SJCRH30 (cell line): Measurements from ENCODE around the gene C16orf89. TPM values are rescaled to one million over a fixed set of nuclear protein-coding genes. Genes with fewer than 3 reads are reported as not detected.
"Not testable (repeated sequence)": the region's sequence is repeated elsewhere in the genome, so short reads cannot be mapped to it uniquely, and the experiment has no call there.

Experiments used
- DNase-seq, 2 experiments: peaks; one replicate each; pipeline ENCODE4 v3.0.0-alpha.2; 2015 to 2020
- H3K27ac ChIP-seq: fragments of 250-450 bp; sonication (Bioruptor Pico); 2 replicates; pipeline ENCODE4 v1.5.1; 2020; ENCODE audit warnings: mild to moderate bottlenecking, moderate library complexity
- H3K27me3 ChIP-seq: fragments of 250-450 bp; sonication (Bioruptor Pico); 2 replicates; pipeline ENCODE4 v1.5.1; 2020; ENCODE audit warnings: mild to moderate bottlenecking, moderate library complexity
- H3K36me3 ChIP-seq: fragments of 250-450 bp; sonication (Bioruptor Pico); 2 replicates; pipeline ENCODE4 v1.5.1; 2020; ENCODE audit warnings: mild to moderate bottlenecking, moderate library complexity
- H3K4me1 ChIP-seq: fragments of 250-450 bp; sonication (Bioruptor Pico); 2 replicates; pipeline ENCODE4 v1.5.1; 2020; ENCODE audit warnings: mild to moderate bottlenecking, moderate library complexity
- H3K4me3 ChIP-seq: fragments of 250-450 bp; sonication (Bioruptor Pico); 2 replicates; pipeline ENCODE4 v1.5.1; 2020; ENCODE audit warnings: mild to moderate bottlenecking, moderate library complexity
- H3K9me3 ChIP-seq: fragments of 250-450 bp; sonication (Bioruptor Pico); replicated peaks from 2 replicates; pipeline ENCODE4 v1.5.1; 2020; ENCODE audit warnings: mild to moderate bottlenecking, moderate library complexity
- total RNA-seq: library from RNA; depleted of rRNA; stranded (reverse); fragments of >200 nt; shearing (Covaris generic); gene quantifications from 2 replicates; pipeline ENCODE4 v1.2.3, GENCODE V29; 2014

C16orf89 gene
- total RNA-seq, 1 experiment from 2014 or later, result not detected

DNA sequence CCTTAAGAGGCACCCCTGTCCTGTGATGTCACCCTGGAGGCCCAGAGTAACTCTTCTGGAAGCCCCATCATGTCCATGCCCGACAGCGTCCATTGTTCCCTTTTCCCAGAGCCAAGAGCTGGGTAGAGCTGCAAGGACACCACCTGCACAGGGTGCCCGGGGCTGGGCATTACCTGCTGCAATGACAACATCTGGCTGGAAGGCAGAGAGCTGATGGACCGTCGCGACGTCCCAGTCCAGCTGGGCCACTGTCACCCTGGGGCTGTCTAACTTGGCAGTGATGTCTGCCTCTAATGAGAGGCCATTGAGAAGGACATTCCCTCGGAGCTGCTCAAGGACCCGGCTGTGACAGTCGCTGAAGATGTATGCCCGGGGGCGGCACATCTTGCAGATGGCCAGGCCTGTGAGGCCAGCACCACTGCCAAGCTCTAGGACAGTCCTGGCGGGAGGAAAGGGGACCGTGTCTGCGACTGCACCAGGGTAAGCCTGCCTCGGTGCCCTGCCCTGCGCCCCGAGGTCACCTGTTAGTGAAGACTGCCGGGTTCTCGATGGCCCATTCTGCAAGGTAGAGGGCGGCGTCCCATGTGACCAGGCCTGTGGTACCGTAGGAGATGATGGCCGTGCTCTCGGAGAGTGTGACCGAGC is 24.3 kb upstream of the C16orf89 start:
- H3K4me1 ChIP-seq, H3K27me3 ChIP-seq, DNase-seq, H3K27ac ChIP-seq, H3K36me3 ChIP-seq, H3K4me3 ChIP-seq, H3K9me3 ChIP-seq: not testable (repeated sequence)

DNA sequence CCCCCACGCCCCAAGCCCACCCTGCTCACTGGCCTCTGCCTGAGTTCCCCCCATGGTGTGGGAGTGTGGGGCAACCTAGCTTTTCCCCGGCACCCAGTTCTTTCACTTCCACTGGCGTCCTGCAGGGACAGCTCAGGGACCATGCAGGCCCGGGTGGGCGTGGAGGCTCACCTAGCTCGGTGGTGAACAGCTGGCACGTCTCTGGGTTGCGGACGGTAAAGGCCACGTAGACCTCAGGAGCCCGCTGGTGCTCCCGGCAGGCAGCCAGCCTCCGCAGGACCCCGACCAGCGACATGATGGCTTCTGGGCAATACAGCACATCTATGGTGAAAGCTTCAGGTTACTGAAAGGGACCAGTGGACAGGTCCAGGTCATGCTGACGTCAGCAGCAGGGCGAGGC is 23.2 kb upstream of the C16orf89 start:
- not testable (repeated sequence) for H3K27me3 ChIP-seq, H3K9me3 ChIP-seq, H3K36me3 ChIP-seq, H3K4me1 ChIP-seq, H3K4me3 ChIP-seq, H3K27ac ChIP-seq, DNase-seq

DNA sequence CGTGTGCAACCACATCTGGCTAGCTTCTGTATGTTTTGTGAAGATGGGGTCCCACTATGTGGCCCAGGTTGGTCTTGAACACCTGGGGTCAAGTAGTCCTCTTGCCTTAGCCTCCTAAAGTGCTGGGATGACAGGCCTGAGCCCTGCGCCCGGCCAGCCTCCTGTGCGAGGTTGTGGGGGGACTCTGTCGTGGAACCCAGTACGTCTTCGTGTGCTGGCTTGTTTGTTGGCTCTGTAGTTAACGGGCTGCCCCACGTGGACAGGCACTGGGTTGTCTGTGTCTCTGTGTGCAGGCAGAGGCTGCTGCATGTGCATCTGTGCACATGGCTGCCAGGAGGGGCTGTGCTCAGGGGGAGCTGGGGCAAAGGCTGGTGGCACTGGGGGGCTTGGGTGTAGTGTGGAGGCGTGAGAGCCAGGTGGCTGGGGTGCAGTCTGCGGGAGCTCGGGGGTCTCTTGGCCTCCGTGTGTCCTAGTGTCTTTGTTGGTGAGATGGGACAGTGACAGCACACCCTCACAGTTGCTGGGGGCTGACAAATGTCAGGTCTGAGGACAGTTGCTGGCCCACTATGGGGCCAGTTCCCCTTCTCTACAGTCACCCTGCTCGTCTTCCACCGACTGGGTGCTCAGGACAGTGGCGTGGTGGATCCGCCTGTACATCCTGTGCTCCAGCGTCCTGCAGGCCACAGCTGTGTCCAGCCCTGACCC is 22.5 kb upstream of the C16orf89 start:
- H3K27me3 ChIP-seq, H3K4me1 ChIP-seq, H3K36me3 ChIP-seq, H3K4me3 ChIP-seq, DNase-seq, H3K9me3 ChIP-seq, H3K27ac ChIP-seq: not testable (repeated sequence)

DNA sequence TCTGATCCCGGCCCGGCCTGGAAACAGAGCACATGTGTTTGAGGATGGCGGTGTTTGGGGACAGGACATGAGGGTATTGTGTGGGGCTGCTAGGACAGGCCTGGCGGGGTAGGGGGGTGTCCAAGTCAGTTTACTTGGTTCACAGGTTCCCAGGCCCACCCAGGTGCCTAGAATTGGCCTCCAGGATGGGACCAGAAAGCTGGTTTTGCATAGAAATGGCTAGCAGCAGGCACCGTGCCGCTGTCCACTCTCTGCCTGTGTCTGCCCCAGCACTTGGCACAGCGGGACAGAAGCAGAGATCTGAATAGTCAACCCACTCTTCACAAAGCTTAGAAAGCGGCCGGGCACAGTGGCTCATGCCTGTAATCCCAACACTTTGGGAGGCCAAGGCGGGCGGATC is 20.0 kb upstream of the C16orf89 start:
- H3K27ac ChIP-seq, DNase-seq, H3K9me3 ChIP-seq, H3K4me3 ChIP-seq, H3K36me3 ChIP-seq, H3K4me1 ChIP-seq, H3K27me3 ChIP-seq: not testable (repeated sequence)

DNA sequence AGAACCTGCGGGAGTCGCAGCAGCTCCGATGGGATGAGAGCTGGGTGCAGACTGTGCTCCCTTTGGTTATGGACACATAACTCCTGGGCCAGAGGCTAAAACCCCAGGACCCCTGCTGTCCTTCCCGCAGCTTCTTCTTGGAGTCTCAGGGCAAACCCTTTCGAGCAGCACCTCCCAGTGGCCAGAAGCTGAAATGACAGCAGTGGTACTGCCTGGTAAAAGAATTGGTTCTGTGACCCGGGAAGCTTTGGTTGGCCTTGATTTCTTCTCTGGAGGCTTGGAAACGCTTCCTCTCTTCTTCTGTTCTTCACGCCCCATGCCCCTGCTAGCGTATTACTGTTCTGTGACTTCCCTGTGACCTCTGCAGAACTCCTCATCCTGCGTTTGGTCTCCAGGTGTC is 19.0 kb upstream of the C16orf89 start:
- not testable (repeated sequence) for H3K4me3 ChIP-seq, H3K4me1 ChIP-seq, H3K36me3 ChIP-seq, H3K27me3 ChIP-seq, H3K27ac ChIP-seq, H3K9me3 ChIP-seq
- DNase-seq, result peak; percentile 56 to 69

DNA sequence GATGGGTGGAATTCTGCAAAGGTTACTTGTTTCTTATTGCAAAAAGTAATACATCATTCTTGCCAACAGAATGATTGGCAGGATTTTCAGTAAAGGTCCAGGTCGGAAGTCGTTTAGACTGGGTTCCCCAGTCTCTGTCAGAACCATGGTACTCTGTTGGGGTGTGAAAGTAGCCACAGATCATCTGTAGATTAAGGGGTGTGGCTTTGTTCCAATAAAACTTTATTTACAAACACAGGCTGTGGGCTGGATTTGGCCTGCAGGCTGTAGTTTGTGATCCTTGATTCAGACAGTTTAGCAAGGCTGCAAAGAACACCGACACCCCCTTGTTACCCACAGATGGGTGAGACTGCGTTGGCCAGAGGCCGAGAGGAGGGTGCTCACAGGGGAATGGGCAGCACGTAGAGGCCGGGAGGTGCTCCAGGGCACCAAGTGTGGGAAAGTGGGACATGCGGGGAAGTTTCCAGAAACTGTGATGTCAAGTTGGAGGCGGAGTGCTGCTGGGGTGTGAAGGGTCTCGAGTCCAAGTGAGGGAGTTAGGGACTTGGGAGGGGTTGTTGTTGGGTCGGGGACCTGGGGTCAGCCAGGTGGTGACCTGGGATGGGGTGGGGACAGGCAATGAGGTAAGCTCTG is 18.5 kb upstream of the C16orf89 start:
- H3K4me1 ChIP-seq, H3K27me3 ChIP-seq, H3K9me3 ChIP-seq, H3K4me3 ChIP-seq, H3K36me3 ChIP-seq, H3K27ac ChIP-seq, DNase-seq: not testable (repeated sequence)

DNA sequence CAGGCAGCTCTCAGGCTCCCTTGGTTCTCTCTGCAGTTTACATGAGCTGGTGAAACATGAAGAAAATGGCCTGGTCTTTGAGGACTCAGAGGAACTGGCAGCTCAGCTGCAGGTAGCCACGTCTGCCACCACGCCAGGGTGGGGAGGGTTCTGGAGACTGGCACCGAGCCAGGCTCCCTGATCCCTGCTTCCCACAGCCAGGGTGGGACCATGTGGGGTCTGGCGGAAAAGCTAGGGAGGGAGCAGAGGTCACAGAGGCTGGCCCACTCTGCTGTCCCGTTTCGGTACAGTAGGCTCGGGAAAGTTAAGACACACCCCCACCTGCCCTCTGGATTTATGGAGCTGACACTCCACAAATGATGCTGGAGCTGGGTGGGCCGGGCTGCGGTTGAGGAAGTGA is 17.9 kb upstream of the C16orf89 start:
- H3K9me3 ChIP-seq, H3K27me3 ChIP-seq, H3K27ac ChIP-seq, DNase-seq, H3K4me3 ChIP-seq, H3K36me3 ChIP-seq, H3K4me1 ChIP-seq: not testable (repeated sequence)

DNA sequence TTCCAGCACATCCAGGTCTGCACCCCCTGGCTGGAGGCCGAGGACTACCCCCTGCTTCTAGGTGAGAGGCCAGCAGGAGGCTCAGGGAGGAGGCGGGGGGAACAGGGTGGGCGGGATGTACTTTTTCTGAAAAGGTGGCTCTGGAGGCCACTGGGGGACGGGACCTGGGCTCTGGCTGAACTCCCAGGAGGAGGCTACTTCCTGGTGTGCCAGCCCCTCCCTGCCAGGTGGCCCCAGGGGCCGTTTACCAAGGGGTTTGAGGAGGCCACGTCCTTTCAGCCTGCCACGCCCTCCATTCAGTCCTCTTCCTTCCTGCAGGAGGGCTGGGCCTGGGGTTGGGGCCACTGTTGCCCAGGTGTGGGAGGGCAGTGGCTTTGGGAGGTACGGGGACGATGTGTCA is 15.2 kb upstream of the C16orf89 start:
- not testable (repeated sequence) for H3K4me1 ChIP-seq, DNase-seq, H3K27ac ChIP-seq, H3K9me3 ChIP-seq, H3K4me3 ChIP-seq, H3K27me3 ChIP-seq, H3K36me3 ChIP-seq

DNA sequence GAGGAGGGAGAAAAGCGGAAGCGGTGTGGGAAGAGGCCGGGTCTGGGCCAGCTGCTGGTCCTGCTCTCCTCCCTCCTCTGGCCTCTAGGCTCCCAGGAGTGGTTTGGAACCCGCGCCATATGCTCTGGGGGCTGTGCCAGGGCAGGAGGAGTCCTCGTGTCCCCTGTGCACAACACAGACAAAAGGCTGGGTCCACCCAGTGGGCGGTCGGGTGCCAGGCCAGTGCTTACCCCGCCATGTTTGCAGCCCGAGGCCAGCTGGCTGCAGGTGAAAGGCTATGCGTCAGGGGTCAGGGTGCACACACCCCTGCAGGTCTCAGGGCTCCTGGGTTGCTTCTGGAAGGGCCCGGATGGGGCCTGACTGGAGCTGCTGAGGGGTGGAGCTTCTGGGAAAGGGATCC is 14.7 kb upstream of the C16orf89 start:
- H3K4me1 ChIP-seq, H3K4me3 ChIP-seq, H3K27ac ChIP-seq, H3K9me3 ChIP-seq, H3K27me3 ChIP-seq, DNase-seq, H3K36me3 ChIP-seq: not testable (repeated sequence)

DNA sequence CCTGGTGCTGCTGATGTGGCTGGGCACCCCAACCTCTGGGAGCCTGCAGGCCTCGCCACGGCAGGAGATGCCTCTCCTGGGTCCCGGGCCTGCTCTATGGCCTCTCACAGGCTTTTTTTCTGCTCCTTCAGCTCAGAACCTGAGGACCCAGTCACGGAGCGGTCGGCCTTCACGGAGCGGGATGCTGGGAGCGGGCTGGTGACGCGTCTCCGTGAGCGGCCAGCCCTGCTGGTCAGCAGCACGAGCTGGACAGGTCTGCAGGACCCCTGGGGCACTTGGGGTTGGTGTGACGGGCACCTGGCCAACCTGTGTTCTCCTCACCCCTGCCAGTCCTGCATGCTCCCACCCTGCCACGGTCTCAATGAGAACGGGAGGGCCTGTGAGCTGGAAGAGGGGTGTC is 12.9 kb upstream of the C16orf89 start:
- H3K36me3 ChIP-seq, result no peaks in the 10 kb centered on the region
- H3K9me3 ChIP-seq, result no peaks in the 10 kb centered on the region
- no peak overlapping the region for H3K27ac ChIP-seq
- H3K27me3 ChIP-seq, result no peaks in the 10 kb centered on the region
- no peak overlapping the region for H3K4me3 ChIP-seq
- no peaks in the 10 kb centered on the region for H3K4me1 ChIP-seq
- no peak for DNase-seq

DNA sequence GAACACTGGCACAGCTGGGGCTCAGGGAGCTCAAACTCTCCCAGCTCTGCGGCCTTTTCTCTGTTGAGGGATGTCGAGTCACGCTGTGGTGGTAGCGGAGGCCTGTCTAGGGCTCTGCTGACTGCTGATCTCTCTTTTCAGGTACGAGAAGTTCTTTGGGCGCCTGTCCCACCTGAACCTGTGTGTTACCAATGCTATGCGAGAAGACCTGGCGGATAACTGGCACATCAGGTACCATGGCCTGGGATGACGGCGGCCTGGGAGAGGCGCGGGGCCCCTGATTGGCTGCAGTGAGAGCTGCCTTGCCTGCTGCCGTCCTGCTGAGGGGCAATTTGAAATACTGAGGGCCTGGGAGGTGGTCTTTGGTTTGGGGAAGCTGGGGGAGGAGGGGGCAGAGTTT is 11.5 kb upstream of the C16orf89 start:
- DNase-seq, result no peak
- no peaks in the 10 kb centered on the region for H3K36me3 ChIP-seq
- no peaks in the 10 kb centered on the region for H3K9me3 ChIP-seq
- H3K4me1 ChIP-seq, result no peaks in the 10 kb centered on the region
- no peak overlapping the region for H3K27ac ChIP-seq
- no peak overlapping the region for H3K4me3 ChIP-seq
- H3K27me3 ChIP-seq, result no peaks in the 10 kb centered on the region

DNA sequence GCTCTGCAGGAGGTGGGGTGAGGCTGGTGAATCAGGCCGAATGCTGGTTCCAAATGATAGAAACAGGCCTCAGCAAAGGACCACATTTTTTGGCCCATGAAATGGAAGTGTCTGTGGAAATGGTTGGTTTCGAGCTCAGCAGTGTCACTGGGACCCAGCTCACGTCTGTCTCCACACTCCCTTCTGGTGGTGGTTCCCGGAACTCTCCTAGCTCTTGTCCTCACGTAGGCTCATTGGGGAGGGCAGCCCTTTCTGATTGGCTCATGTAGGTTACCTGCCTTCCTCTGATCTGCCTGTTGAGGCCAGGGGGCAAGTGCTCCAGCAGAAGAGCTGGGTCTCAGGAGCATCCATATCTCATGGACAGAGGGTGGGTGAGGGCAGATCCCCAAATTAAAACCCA is 9.9 kb upstream of the C16orf89 start:
- no peak for DNase-seq
- Histone ChIP-seq H3K4me1 (no peaks in the 10 kb centered on the region), H3K27ac (no peak overlapping the region), H3K36me3 (no peaks in the 10 kb centered on the region), H3K27me3 (no peaks in the 10 kb centered on the region), H3K4me3 (no peak overlapping the region), H3K9me3 (no peaks in the 10 kb centered on the region)

DNA sequence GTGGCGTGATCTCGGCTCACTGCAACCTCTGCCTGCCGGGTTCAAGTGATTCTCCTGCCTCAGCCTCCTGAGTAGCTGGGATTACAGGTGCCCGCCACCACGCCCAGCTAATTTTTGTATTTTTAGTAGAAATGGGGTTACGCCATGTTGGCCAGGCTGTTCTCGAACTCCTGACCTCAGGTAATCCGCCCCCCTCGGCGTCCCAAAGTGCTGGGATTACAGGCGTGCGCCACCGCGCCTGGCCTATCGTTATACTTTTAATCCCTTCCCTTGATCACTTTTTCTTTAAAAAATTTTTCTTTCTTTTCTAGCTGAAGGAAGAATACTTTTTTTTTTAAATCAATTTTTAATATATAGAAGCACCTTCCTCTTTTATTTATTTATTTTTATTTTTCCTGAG is 8.0 kb upstream of the C16orf89 start:
- H3K4me3 ChIP-seq, DNase-seq: not testable (repeated sequence)

DNA sequence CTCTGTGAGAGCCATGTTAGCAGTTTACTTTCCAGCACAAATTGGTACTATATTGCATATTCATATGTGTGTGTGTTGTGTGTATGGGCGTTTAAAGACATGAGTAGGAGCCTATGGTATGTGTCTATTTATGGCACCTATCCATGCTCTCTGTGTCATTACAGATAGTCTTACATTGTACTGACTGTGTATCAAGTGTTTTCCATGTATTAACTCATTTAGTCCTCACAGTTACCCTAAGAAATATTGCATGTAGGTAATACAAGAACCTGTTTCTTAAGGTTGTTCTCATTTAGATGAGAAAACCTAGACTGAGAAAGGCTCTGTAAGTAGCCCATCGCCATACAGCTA is 7.5 kb upstream of the C16orf89 start:
- DNase-seq, result no peak
- Histone ChIP-seq H3K27me3 (no peaks in the 10 kb centered on the region), H3K27ac (no peak overlapping the region), H3K36me3 (no peaks in the 10 kb centered on the region), H3K4me3 (no peak overlapping the region), H3K9me3 (no peaks in the 10 kb centered on the region), H3K4me1 (no peaks in the 10 kb centered on the region)

More for the DNA sequence above, 8.0 kb upstream of the C16orf89 start:
- H3K36me3 ChIP-seq, H3K27ac ChIP-seq, H3K9me3 ChIP-seq, H3K4me1 ChIP-seq, H3K27me3 ChIP-seq: not testable (repeated sequence)

DNA sequence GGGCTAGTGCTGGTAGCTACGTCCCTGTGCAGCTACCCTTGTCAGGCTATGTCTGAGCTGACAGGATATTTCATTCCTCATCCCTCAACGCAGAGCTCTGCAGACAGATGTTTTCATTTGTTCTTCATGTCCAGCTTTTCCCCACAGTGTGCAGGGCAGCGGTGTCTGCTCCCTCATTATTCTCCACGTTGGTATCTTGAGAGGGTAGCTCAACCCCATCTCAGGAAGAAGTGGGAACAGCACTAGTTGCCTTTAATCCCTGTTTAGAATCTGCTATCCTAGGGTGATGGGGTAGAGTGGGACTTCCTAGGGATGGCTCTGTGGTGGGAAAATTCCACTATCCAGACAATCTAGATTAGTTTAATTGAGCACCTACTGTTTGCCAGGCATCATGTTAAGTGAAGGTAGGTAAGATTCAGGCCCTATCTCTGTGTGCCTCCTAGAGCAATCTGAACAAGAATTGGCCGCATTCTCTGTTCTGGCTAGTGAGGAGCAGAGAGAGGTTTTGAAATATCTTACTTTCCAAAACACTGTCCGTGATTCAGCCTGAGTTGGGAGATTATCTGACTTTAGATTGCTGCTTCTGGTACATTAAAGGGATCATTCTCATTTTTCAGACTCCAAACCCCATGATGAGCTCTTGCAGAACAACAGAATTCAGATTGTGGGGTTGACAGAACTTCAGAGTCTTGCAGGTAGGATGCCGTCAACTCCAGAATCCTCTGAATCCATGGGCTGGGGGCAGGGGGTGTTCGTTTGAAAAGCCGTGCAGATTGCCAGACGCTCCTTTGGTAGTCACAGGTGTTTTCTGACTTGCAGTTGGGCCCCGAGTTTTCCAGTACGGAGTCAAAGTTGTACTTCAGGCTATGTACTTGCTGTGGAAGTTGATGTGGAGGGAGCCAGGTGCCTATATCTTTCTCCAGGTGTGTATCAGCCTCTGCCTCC is 6.8 kb upstream of the C16orf89 start:
- no peaks in the 10 kb centered on the region for H3K9me3 ChIP-seq
- H3K4me3 ChIP-seq, result peak overlapping the region; percentile 90
- H3K27ac ChIP-seq, result peak overlapping the region; percentile 54; the same call in 1 of the 2 replicates
- DNase-seq, result no peak
- no peaks in the 10 kb centered on the region for H3K27me3 ChIP-seq
- H3K4me1 ChIP-seq, result no peaks in the 10 kb centered on the region
- no peaks in the 10 kb centered on the region for H3K36me3 ChIP-seq
